ENCODE measurements around the gene L3MBTL1. TPM values are rescaled to one million over a fixed set of nuclear protein-coding genes. Genes with fewer than 3 reads are reported as not detected.
A peak's percentile ranks its signal among the peaks of the same experiment; 100 is the strongest.

The L3MBTL1 gene
- total and polyA plus RNA-seq, 4 experiments from 2014 or later: 1.3 to 22.5 (median 9.9) TPM

DNA sequence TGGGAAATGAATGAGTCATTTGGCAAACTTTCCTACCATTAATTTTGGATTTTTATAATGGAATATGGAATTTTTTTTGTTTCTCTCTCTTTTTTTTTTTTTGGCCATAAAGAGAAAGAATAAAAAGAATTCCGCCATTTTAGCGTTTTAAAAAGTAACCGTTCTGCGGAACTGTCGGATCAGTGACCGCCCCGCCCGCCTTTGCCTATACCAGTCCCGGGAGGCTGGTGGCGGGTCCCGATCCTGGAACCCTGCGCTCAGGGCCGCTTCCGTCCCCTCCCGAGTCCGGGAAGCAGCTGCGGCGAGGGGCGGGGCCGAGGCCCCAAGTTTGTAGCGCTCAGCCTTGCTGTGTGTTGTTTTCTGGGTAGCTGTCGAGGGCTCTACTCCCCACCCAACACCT is 609 bp downstream of the L3MBTL1 start:
- Mint-ChIP-seq H3K9me3 (no peaks in the 10 kb centered on the region), H3K36me3 (no peaks in the 10 kb centered on the region), H3K4me3 (peak overlapping the region; percentile 54 to 79 (median 70)), H3K27ac (no peak overlapping the region), H3K4me1 (peaks cover 0 to 9% (median 2%) of the 10 kb centered on the region in 4 donors), H3K27me3 (peaks cover 28 to 29% of the 10 kb centered on the region in 2 donors)
- intact Hi-C loops (cut with micrococcal nuclease): no loop called here
- no peaks in the 10 kb centered on the region for H3K9me3 ChIP-seq (ENCODE audit: control insufficient read depth in 1 of 2, low read length in 2 of 2)
- peak overlapping the region in 1 of 2 donors; percentile 16 for H3K4me3 ChIP-seq (ENCODE audit: low read length in 2 of 2)
- H3K36me3 ChIP-seq (ENCODE audit: insufficient read depth, low read length): no peaks in the 10 kb centered on the region
- H3K27me3 ChIP-seq (ENCODE audit: insufficient read depth, low read length): peaks cover 18% of the 10 kb centered on the region
- no peak overlapping the region for H3K27ac ChIP-seq (ENCODE audit: low read depth, low read length)
- ChIA-PET CTCF (ENCODE audit: partially characterized antibody) (no interaction called here), POLR2A (ENCODE audit: partially characterized antibody) (interaction anchor here (1.4 kb wide), 1 partner anchor 50 kb away, joined by 3 read pairs; no protein-coding TSS in a partner anchor)
- H3K4me1 ChIP-seq (ENCODE audit: insufficient read depth, low read length): peaks cover 11% of the 10 kb centered on the region
- DNase-seq: no peak

DNA sequence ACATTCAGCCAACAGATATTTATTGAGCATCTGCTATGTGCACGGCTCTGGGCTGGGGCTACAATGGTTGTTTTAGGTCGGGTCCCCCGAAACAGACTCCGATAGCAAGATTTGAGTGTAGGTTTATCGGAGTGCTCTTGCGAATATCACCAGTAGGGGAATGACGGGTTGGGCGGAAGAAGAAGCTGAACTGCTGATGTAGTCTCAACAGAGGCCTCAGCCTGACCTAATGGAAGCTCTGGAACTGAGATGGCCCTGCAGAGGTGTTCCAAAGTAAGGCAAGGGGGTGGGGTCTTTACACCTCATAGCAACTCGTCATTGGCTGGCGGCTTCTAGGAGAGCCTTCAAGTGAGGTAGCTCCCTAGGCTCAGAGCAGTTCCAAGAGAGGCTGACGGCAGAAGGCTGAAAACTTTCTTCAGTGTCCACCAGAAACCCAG is 1.1 kb downstream of the L3MBTL1 start:
- H3K27ac ChIP-seq (ENCODE audit: low read depth, low read length): no peak overlapping the region
- Mint-ChIP-seq H3K36me3 (no peaks in the 10 kb centered on the region), H3K27me3 (peaks cover 28 to 29% of the 10 kb centered on the region in 2 donors), H3K27ac (peak overlapping the region in 1 of 7 donors; percentile 7), H3K4me3 (peak overlapping the region; percentile 17 to 79 (median 58)), H3K9me3 (no peaks in the 10 kb centered on the region), H3K4me1 (peaks cover 0 to 9% (median 2%) of the 10 kb centered on the region in 4 donors)
- H3K36me3 ChIP-seq (ENCODE audit: insufficient read depth, low read length): no peaks in the 10 kb centered on the region
- ChIA-PET CTCF (ENCODE audit: partially characterized antibody) (no interaction called here), POLR2A (ENCODE audit: partially characterized antibody) (interaction anchor here (1.4 kb wide), 1 partner anchor 50 kb away, joined by 3 read pairs; no protein-coding TSS in a partner anchor)
- intact Hi-C loops (cut with micrococcal nuclease): no loop called here
- H3K4me1 ChIP-seq (ENCODE audit: insufficient read depth, low read length): peaks cover 11% of the 10 kb centered on the region
- DNase-seq: no peak
- peaks cover 18% of the 10 kb centered on the region for H3K27me3 ChIP-seq (ENCODE audit: insufficient read depth, low read length)
- H3K9me3 ChIP-seq (ENCODE audit: control insufficient read depth in 1 of 2, low read length in 2 of 2): no peaks in the 10 kb centered on the region
- peak overlapping the region in 1 of 2 donors; percentile 16 for H3K4me3 ChIP-seq (ENCODE audit: low read length in 2 of 2)

DNA sequence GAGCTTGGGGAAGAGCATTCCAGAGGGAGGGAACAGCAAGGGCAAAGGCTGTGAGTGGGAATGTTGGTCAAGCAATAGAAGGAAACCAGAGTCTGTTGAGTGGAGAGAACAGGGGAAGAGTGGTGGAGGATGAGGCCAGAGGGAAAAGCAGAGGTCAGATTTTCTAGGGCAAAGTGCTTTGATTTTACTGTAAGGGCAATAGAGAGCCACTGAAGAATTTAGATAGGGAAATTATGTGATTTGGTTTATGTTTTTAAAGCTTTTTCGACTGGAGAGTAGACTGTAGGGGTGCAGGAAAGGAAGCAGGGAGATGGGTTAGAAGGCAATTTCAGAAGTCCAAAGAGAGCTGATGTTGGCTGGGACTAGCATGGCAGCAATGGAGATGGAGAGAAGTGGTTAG is 4.4 kb downstream of the L3MBTL1 start:
- Histone ChIP-seq H3K27me3 (ENCODE audit: insufficient read depth, low read length) (peaks cover 17% of the 10 kb centered on the region), H3K27ac (ENCODE audit: low read depth, low read length) (no peak overlapping the region), H3K4me3 (ENCODE audit: low read length in 2 of 2) (no peak overlapping the region), H3K36me3 (ENCODE audit: insufficient read depth, low read length) (no peaks in the 10 kb centered on the region), H3K4me1 (ENCODE audit: insufficient read depth, low read length) (peaks cover 23% of the 10 kb centered on the region), H3K9me3 (ENCODE audit: control insufficient read depth in 1 of 2, low read length in 2 of 2) (no peaks in the 10 kb centered on the region)
- peaks cover 0 to 4% of the 10 kb centered on the region in 2 donors for H3K36me3 Mint-ChIP-seq
- H3K27me3 Mint-ChIP-seq: peaks cover 10 to 11% of the 10 kb centered on the region in 2 donors
- H3K4me3 Mint-ChIP-seq: peak overlapping the region in 1 of 8 donors; percentile 2
- peaks cover 8 to 27% (median 16%) of the 10 kb centered on the region in 4 donors for H3K4me1 Mint-ChIP-seq
- H3K9me3 Mint-ChIP-seq: no peaks in the 10 kb centered on the region
- ChIA-PET CTCF (ENCODE audit: partially characterized antibody) (interaction anchor here (0.7 kb wide), 1 partner anchor 1818 kb away, joined by 3 read pairs; no protein-coding TSS in a partner anchor), POLR2A (ENCODE audit: partially characterized antibody) (no interaction called here)
- DNase-seq: no peak
- peak overlapping the region in 1 of 7 donors; percentile 61 for H3K27ac Mint-ChIP-seq
- intact Hi-C loops (cut with micrococcal nuclease): no loop called here

DNA sequence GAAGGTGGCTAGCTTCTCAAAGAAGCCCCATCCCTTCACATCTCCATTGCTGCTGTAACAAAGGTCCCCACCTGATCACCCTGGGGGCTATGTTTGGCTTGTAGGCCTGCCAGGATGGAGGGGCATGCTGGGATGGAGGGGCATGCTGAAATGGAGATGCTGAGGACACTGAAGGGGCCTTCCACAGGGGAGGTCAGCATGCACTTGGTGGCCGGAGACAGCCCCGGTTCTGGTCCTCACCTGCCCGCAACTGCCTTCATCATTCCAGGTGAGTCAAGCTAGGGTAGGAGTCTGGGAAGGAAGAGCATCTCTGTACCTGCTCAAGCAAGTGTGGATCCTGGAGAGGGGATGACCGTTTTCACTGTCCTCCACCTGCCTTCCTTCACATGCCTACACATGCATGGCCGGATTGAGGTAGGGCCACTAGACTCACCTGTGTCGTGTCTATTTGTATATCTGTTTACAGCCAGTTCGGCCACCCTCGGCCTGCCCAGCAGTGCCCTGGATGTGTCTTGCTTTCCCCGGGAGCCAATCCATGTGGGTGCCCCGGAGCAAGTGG is 6.0 kb downstream of the L3MBTL1 start:
- H3K4me3 ChIP-seq (ENCODE audit: low read length in 2 of 2): peak overlapping the region in 1 of 2 donors; percentile 10
- Mint-ChIP-seq H3K9me3 (no peaks in the 10 kb centered on the region), H3K27ac (peak overlapping the region in 5 of 7 donors; percentile 19 to 81 (median 74)), H3K4me3 (peak overlapping the region; percentile 22 to 94 (median 90)), H3K4me1 (peaks cover 8 to 24% (median 16%) of the 10 kb centered on the region in 4 donors), H3K27me3 (peaks cover 5 to 9% of the 10 kb centered on the region in 2 donors), H3K36me3 (peaks cover 4% of the 10 kb centered on the region in 2 donors)
- intact Hi-C loops (cut with micrococcal nuclease): no loop called here
- POLR2A ChIA-PET (ENCODE audit: partially characterized antibody): interaction anchor here (1.0 to 2.8 kb wide), 2 partner anchors 56 to 77 kb away, joined by 6 to 21 read pairs; partner anchors contain the start of genes IFT52 and SRSF6
- DNase-seq: peak in 1 of 5 donors; percentile 15
- peaks cover 7% of the 10 kb centered on the region for H3K27me3 ChIP-seq (ENCODE audit: insufficient read depth, low read length)
- peak overlapping the region; percentile 50 for H3K27ac ChIP-seq (ENCODE audit: low read depth, low read length)
- H3K4me1 ChIP-seq (ENCODE audit: insufficient read depth, low read length): peaks cover 14% of the 10 kb centered on the region
- CTCF ChIA-PET (ENCODE audit: partially characterized antibody): no interaction called here
- H3K9me3 ChIP-seq (ENCODE audit: control insufficient read depth in 1 of 2, low read length in 2 of 2): no peaks in the 10 kb centered on the region
- no peaks in the 10 kb centered on the region for H3K36me3 ChIP-seq (ENCODE audit: insufficient read depth, low read length)

DNA sequence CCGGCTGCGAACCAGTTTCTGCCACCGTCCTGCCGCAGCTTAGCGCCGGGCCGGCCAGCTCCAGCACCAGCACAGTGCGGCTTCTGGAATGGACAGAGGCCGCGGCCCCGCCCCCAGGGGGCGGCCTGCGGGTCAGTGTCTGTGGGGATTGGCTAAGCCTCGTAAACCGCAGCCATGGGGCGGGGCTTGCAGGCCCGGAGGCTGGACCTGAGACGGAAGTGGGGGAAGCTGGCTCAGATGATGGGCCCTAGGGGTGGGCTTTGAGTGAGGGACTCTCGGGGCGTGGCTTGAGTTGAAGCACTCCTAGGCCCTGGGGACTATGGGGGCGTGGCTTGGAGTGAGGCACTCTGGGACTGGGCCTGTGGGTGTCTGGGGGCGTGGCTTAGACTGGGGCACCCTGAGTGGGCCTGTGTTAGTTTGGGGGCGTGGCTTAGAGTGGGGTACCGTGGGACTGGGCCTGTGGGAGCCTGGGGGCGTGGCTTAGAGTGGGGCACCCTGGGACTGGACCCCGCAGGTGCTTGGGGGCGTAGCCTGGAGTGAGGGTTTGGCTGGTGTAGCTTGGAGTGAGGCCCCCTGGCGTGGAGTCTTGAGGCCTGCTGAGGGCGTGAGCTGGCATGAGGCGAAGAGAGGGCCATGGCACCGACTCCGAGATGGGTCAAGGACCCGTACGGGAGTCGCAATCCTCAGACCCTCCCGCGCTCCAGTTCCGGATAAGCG is 6.6 kb downstream of the L3MBTL1 start:
- ChIA-PET POLR2A (ENCODE audit: partially characterized antibody) (interaction anchor here (1.0 to 2.8 kb wide), 2 partner anchors 57 to 76 kb away, joined by 6 to 21 read pairs; partner anchors contain the start of genes IFT52 and SRSF6), CTCF (ENCODE audit: partially characterized antibody) (interaction anchor here (0.8 to 2.2 kb wide), 2 partner anchors 56 to 58 kb away, joined by 3 to 8 read pairs; partner anchors contain the start of gene SRSF6)
- Mint-ChIP-seq H3K4me1 (peaks cover 6 to 24% (median 13%) of the 10 kb centered on the region in 4 donors), H3K4me3 (peak overlapping the region; percentile 89 to 96 (median 92)), H3K36me3 (peaks cover 4% of the 10 kb centered on the region in 2 donors), H3K27ac (peak overlapping the region; percentile 81 to 94 (median 91)), H3K27me3 (peaks cover 0 to 4% of the 10 kb centered on the region in 2 donors), H3K9me3 (no peaks in the 10 kb centered on the region)
- Histone ChIP-seq H3K4me3 (ENCODE audit: low read length in 2 of 2) (peak overlapping the region in 1 of 2 donors; percentile 66), H3K9me3 (ENCODE audit: control insufficient read depth in 1 of 2, low read length in 2 of 2) (no peaks in the 10 kb centered on the region), H3K36me3 (ENCODE audit: insufficient read depth, low read length) (no peaks in the 10 kb centered on the region), H3K27me3 (ENCODE audit: insufficient read depth, low read length) (peaks cover under 1% of the 10 kb centered on the region), H3K4me1 (ENCODE audit: insufficient read depth, low read length) (peaks cover 12% of the 10 kb centered on the region), H3K27ac (ENCODE audit: low read depth, low read length) (peak overlapping the region; percentile 50)
- peak; percentile 88 to 96 (median 92) for DNase-seq
- intact Hi-C loops (cut with micrococcal nuclease): loop anchor here (1.0 kb wide), 2 partner anchors 57 to 76 kb away; partner anchors contain the start of genes IFT52 and SRSF6

DNA sequence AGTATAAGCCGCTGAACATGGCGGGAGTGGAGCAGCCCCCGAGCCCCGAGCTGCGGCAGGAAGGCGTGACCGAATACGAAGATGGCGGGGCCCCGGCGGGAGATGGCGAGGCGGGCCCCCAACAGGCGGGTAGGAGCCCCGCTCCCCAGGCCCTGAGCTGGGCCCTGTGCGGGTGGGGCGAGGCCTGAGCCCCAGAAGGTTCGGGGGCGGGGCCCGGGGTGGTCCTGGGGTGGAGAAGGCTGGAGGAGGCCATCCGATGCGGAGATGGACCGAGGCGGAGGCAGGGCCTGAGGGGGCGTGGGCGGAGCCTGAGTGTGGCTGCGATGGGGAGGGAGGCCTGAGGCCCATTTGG is 7.1 kb downstream of the L3MBTL1 start:
- Mint-ChIP-seq H3K27me3 (no peaks in the 10 kb centered on the region), H3K9me3 (no peaks in the 10 kb centered on the region), H3K4me1 (peaks cover 6 to 24% (median 13%) of the 10 kb centered on the region in 4 donors), H3K4me3 (peak overlapping the region; percentile 89 to 96 (median 92)), H3K36me3 (peaks cover 4% of the 10 kb centered on the region in 2 donors), H3K27ac (peak overlapping the region; percentile 73 to 94 (median 91))
- Histone ChIP-seq H3K27me3 (ENCODE audit: insufficient read depth, low read length) (no peaks in the 10 kb centered on the region), H3K9me3 (ENCODE audit: control insufficient read depth in 1 of 2, low read length in 2 of 2) (no peaks in the 10 kb centered on the region), H3K36me3 (ENCODE audit: insufficient read depth, low read length) (no peaks in the 10 kb centered on the region), H3K4me3 (ENCODE audit: low read length in 2 of 2) (peak overlapping the region in 1 of 2 donors; percentile 66), H3K4me1 (ENCODE audit: insufficient read depth, low read length) (peaks cover 12% of the 10 kb centered on the region), H3K27ac (ENCODE audit: low read depth, low read length) (peak overlapping the region; percentile 50)
- intact Hi-C loops (cut with micrococcal nuclease): loop anchor here (1.0 kb wide), 2 partner anchors 57 to 76 kb away; partner anchors contain the start of genes IFT52 and SRSF6
- no peak for DNase-seq
- POLR2A ChIA-PET (ENCODE audit: partially characterized antibody): interaction anchor here (1.0 to 2.8 kb wide), 2 partner anchors 57 to 76 kb away, joined by 6 to 21 read pairs; partner anchors contain the start of genes IFT52 and SRSF6
- CTCF ChIA-PET (ENCODE audit: partially characterized antibody): interaction anchor here (0.8 to 2.2 kb wide), 2 partner anchors 57 to 58 kb away, joined by 3 to 8 read pairs; partner anchors contain the start of gene SRSF6
